Neural cell (in vitro differentiated cells): ENCODE measurements around the gene ESR2.

ENCODE experiments used
- CTCF ChIP-seq: fragments of 450-650 bp; IDR thresholded peaks from 2 replicates; pipeline ENCODE4 v1.5.1; 2014; ENCODE audit warnings: antibody characterized with exemption, mild to moderate bottlenecking, moderate library complexity; ENCODE audit not compliant: poor library complexity, severe bottlenecking
- EZH2 ChIP-seq: fragments of 200-600, 300-800 bp; shearing (Covaris generic), sonication (generic); IDR thresholded peaks from 2 replicates; pipeline ENCODE4 v1.6.1; 2014; ENCODE audit warnings: antibody characterized with exemption, low read length, borderline replicate concordance, mild to moderate bottlenecking; ENCODE audit not compliant: insufficient read depth, poor library complexity, severe bottlenecking
- MXI1 ChIP-seq: fragments of 450-650 bp; conservative IDR thresholded peaks from 2 replicates; pipeline ENCODE4 v1.6.1; 2014; ENCODE audit warnings: antibody characterized with exemption, mild to moderate bottlenecking; ENCODE audit not compliant: poor library complexity, severe bottlenecking
- REST ChIP-seq: IDR thresholded peaks from 2 replicates; pipeline ENCODE4 v1.6.1; 2012; ENCODE audit warnings: borderline replicate concordance
- SMC3 ChIP-seq: fragments of 450-650 bp; conservative IDR thresholded peaks from 2 replicates; pipeline ENCODE4 v1.6.1; 2014; ENCODE audit warnings: antibody characterized with exemption, mild to moderate bottlenecking, moderate library complexity; ENCODE audit not compliant: poor library complexity
- TAF1 ChIP-seq: IDR thresholded peaks from 2 replicates; pipeline ENCODE4 v1.6.1; 2012; ENCODE audit warnings: low read depth

GRCh38 chr14:64217834-64218233 lies 76.3 kb downstream of the ESR2 start:
- TF ChIP-seq TAF1: no peak
- no peak for TF ChIP-seq CTCF
- no peak for TF ChIP-seq REST
- no peak for TF ChIP-seq EZH2
- no peak for TF ChIP-seq MXI1
- TF ChIP-seq SMC3: no peak
